Superior temporal gyrus (tissue), 1 donor: Measurements from ENCODE around the gene CAPN14.
A peak's percentile ranks its signal among the peaks of the same experiment; 100 is the strongest.

ENCODE experiments used
- DNase-seq: peaks from one replicate; pipeline ENCODE4 v3.0.0-alpha.2; 2016; ENCODE audit errors: extremely low spot score

The CAPN14 gene

GRCh38 chr2:31226266-31226665, 9.0 kb upstream of the CAPN14 start:
- DNase-seq: no peak

- no peak for DNase-seq
Observed at GRCh38 chr2:31223749-31224148, 6.4 kb upstream of the CAPN14 start.

GRCh38 chr2:31223026-31223425, 5.7 kb upstream of the CAPN14 start:
- no peak for DNase-seq

GRCh38 chr2:31222071-31222470, 4.8 kb upstream of the CAPN14 start:
- no peak for DNase-seq

GRCh38 chr2:31221544-31221943, 4.2 kb upstream of the CAPN14 start:
- DNase-seq: no peak

- DNase-seq: no peak
Observed at GRCh38 chr2:31219131-31219969, 2.0 kb upstream of the CAPN14 start.

GRCh38 chr2:31216734-31217133, 581 bp downstream of the CAPN14 start:
- no peak for DNase-seq

- no peak for DNase-seq
Observed at GRCh38 chr2:31214444-31214915, 2.8 kb downstream of the CAPN14 start.

- no peak for DNase-seq
Observed at GRCh38 chr2:31213601-31214443, 3.5 kb downstream of the CAPN14 start.

GRCh38 chr2:31212659-31213600, 4.4 kb downstream of the CAPN14 start:
- no peak for DNase-seq

GRCh38 chr2:31208240-31208639, 9.1 kb downstream of the CAPN14 start:
- no peak for DNase-seq

- no peak for DNase-seq
Observed at GRCh38 chr2:31207790-31208189, 9.5 kb downstream of the CAPN14 start.

GRCh38 chr2:31205613-31206012, 11.7 kb downstream of the CAPN14 start:
- no peak for DNase-seq

- no peak for DNase-seq
Observed at GRCh38 chr2:31205186-31205585, 12.1 kb downstream of the CAPN14 start.

- DNase-seq: peak; percentile 36
Observed at GRCh38 chr2:31204783-31205182, 12.5 kb downstream of the CAPN14 start.

GRCh38 chr2:31203916-31204315, 13.4 kb downstream of the CAPN14 start:
- DNase-seq: peak; percentile 29

- no peak for DNase-seq
Observed at GRCh38 chr2:31202833-31203232, 14.5 kb downstream of the CAPN14 start.

GRCh38 chr2:31202041-31202440, 15.3 kb downstream of the CAPN14 start:
- DNase-seq: no peak

- no peak for DNase-seq
Observed at GRCh38 chr2:31200972-31201371, 16.3 kb downstream of the CAPN14 start.

GRCh38 chr2:31199206-31199605, 18.1 kb downstream of the CAPN14 start:
- no peak for DNase-seq

- DNase-seq: no peak
Observed at GRCh38 chr2:31197669-31198068, 19.6 kb downstream of the CAPN14 start.

GRCh38 chr2:31197166-31197565, 20.1 kb downstream of the CAPN14 start:
- DNase-seq: no peak
